ENCODE data around the gene ZNF467. TPM values are rescaled to one million over a fixed set of nuclear protein-coding genes. Genes with fewer than 3 reads are reported as not detected.

Gene ZNF467
- total and polyA plus RNA-seq, 7 donors, result 0.87 to 2.8 (median 1.7) TPM

GRCh38 chr7:149741629-149742028, 31.8 kb downstream of the ZNF467 start:
- 12 to 20% (median 13%) methylated on average over 13 of the region's 13 CpGs for WGBS, 3 donors
- peak overlapping the region; percentile 67 for H3K4me3 ChIP-seq
- H3K27ac ChIP-seq, result peak overlapping the region; percentile 61
- peaks cover 12% of the 10 kb centered on the region for H3K4me1 ChIP-seq
- DNase-seq (no peak), ATAC-seq (peak; percentile 72 to 91 (median 88))
- no peaks in the 10 kb centered on the region for H3K9me3 ChIP-seq
- no peaks in the 10 kb centered on the region for H3K36me3 ChIP-seq (ENCODE audit: insufficient read depth in 1 of 2, low read depth in 1 of 2)
- TF ChIP-seq CTCF (IDR thresholded peaks at IDR 0.05), result no peak
- H3K27me3 ChIP-seq (ENCODE audit: insufficient read depth in 3 of 3, low read length in 2 of 3), result no peaks in the 10 kb centered on the region
- intact Hi-C loops (cut with DNase I), result loop anchor here (2.0 to 10.0 kb wide), 3 partner anchors 79 to 247 kb away; partner anchors contain the start of gene ZNF746 (in 1 of the 2)

- Histone ChIP-seq H3K4me3 (no peak overlapping the region), H3K4me1 (peaks cover 3% of the 10 kb centered on the region)
- no peak for ATAC-seq
These were observed 36.7 kb downstream of the ZNF467 start for GRCh38 chr7:149736478-149737360.

GRCh38 chr7:149735779-149736477, 37.5 kb downstream of the ZNF467 start:
- H3K36me3 ChIP-seq (ENCODE audit: insufficient read depth in 1 of 2, low read depth in 1 of 2), result peaks cover 0 to 23% of the 10 kb centered on the region in 2 donors
- DNase-seq (no peak), ATAC-seq (peak in 1 of 4 donors; percentile 23)
- WGBS, 3 donors, result 51 to 59% (median 56%) methylated on average over 15 to 16 of the region's 16 CpGs
- TF ChIP-seq CTCF (IDR thresholded peaks at IDR 0.05), result no peak
- H3K4me3 ChIP-seq, result no peak overlapping the region
- H3K9me3 ChIP-seq, result no peaks in the 10 kb centered on the region
- intact Hi-C loops (cut with DNase I), result no loop called here
- H3K4me1 ChIP-seq, result no peaks in the 10 kb centered on the region
- no peak overlapping the region for H3K27ac ChIP-seq
- H3K27me3 ChIP-seq (ENCODE audit: insufficient read depth in 3 of 3, low read length in 2 of 3), result no peaks in the 10 kb centered on the region

More at GRCh38 chr7:149736478-149737360, 36.7 kb downstream of the ZNF467 start:
- 65 to 67% (median 67%) methylated on average over 13 of the region's 13 CpGs for WGBS, 3 donors
- no peaks in the 10 kb centered on the region for H3K9me3 ChIP-seq
- no peaks in the 10 kb centered on the region for H3K27me3 ChIP-seq (ENCODE audit: insufficient read depth in 3 of 3, low read length in 2 of 3)
- intact Hi-C loops (cut with DNase I), result no loop called here
- no peak for DNase-seq
- no peak overlapping the region for H3K27ac ChIP-seq
- H3K36me3 ChIP-seq (ENCODE audit: insufficient read depth in 1 of 2, low read depth in 1 of 2), result peaks cover 0 to 22% of the 10 kb centered on the region in 2 donors
- no peak for TF ChIP-seq CTCF (IDR thresholded peaks at IDR 0.05)

GRCh38 chr7:149735181-149735602, 38.2 kb downstream of the ZNF467 start:
- Histone ChIP-seq H3K27ac (no peak overlapping the region), H3K9me3 (no peaks in the 10 kb centered on the region), H3K4me3 (no peak overlapping the region), H3K4me1 (peaks cover 3% of the 10 kb centered on the region), H3K27me3 (ENCODE audit: insufficient read depth in 3 of 3, low read length in 2 of 3) (no peaks in the 10 kb centered on the region), H3K36me3 (ENCODE audit: insufficient read depth in 1 of 2, low read depth in 1 of 2) (peaks cover 0 to 23% of the 10 kb centered on the region in 2 donors)
- no peak for ATAC-seq
- WGBS, 3 donors, result 74 to 93% (median 78%) methylated on average over 6 of the region's 6 CpGs
- TF ChIP-seq CTCF (IDR thresholded peaks at IDR 0.05), result no peak
- intact Hi-C loops (cut with DNase I), result no loop called here
- no peak for DNase-seq

Measured in psoas muscle (tissue), 8 donors.